KMS-11 (cell line): Measurements from ENCODE around the gene SNTG2.

ENCODE experiments used
- H2AFZ ChIP-seq: fragments of 200-600 bp; sonication (generic); 2 replicates; pipeline ENCODE4 v1.6.1; 2016; ENCODE audit warnings: antibody characterized with exemption, mixed run types, low read depth
- H3K27ac ChIP-seq: fragments of 200-600 bp; sonication (generic); 2 replicates; pipeline ENCODE4 v1.6.1; 2016; ENCODE audit warnings: mild to moderate bottlenecking, mixed run types
- H3K27me3 ChIP-seq: fragments of 200-600 bp; sonication (generic); 2 replicates; pipeline ENCODE4 v1.6.1; 2017; ENCODE audit warnings: mild to moderate bottlenecking, low read depth, mixed run types, moderate library complexity; ENCODE audit not compliant: insufficient read depth
- H3K36me3 ChIP-seq: fragments of 200-600 bp; sonication (generic); 2 replicates; pipeline ENCODE4 v1.6.1; 2017; ENCODE audit warnings: mild to moderate bottlenecking, mixed run types; ENCODE audit not compliant: insufficient read depth
- H3K4me1 ChIP-seq: fragments of 200-600 bp; sonication (generic); 2 replicates; pipeline ENCODE4 v1.6.1; 2016; ENCODE audit warnings: mild to moderate bottlenecking, low read depth, mixed run types; ENCODE audit not compliant: poor library complexity, severe bottlenecking
- H3K4me2 ChIP-seq: fragments of 200-600 bp; sonication (generic); 2 replicates; pipeline ENCODE4 v1.7.0; 2016; ENCODE audit warnings: mild to moderate bottlenecking, mixed run types
- H3K4me3 ChIP-seq: fragments of 200-600 bp; sonication (generic); IDR thresholded peaks from 2 replicates; pipeline ENCODE4 v1.6.1; 2017; ENCODE audit warnings: low read depth, low read length, mixed read lengths; ENCODE audit not compliant: insufficient read depth
- H3K79me2 ChIP-seq: fragments of 200-600 bp; sonication (generic); 2 replicates; pipeline ENCODE4 v1.6.1; 2016; ENCODE audit warnings: low read depth, mixed run types; ENCODE audit not compliant: insufficient read depth
- H3K9ac ChIP-seq: fragments of 200-600 bp; sonication (generic); 2 replicates; pipeline ENCODE4 v1.6.1; 2016; ENCODE audit warnings: mild to moderate bottlenecking, mixed run types
- H4K20me1 ChIP-seq: fragments of 200-600 bp; sonication (generic); 2 replicates; pipeline ENCODE4 v1.6.1; 2016; ENCODE audit warnings: mild to moderate bottlenecking, mixed run types; ENCODE audit not compliant: insufficient read depth
- CTCF ChIP-seq: fragments of 200-600 bp; sonication (generic); conservative IDR thresholded peaks from 2 replicates; pipeline ENCODE4 v1.6.1; 2017; ENCODE audit warnings: low read depth, mild to moderate bottlenecking, antibody characterized with exemption, low read length, moderate library complexity, mixed read lengths

The SNTG2 gene

DNA sequence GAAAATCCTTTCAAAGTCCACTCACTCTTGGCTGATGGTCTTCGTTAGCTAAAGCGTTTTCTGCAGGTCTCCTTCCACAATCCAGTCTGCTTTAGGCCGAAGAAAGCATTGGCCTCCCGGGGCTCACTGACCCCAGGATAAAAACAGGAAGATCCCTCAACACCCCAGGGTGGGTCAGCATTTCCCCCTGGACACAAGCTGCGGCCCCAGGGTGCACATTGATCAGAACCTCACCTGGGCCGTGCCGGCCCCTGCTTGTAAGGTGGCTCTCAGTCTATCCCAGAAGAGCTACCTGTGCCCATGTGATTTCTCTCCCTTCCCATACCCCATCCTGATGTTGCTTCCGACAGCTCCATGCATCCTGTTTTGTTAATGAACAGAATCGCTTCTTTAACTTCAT lies 349.6 kb downstream of the SNTG2 start:
- Histone ChIP-seq H3K36me3 (no peaks in the 10 kb centered on the region), H3K4me2 (no peak overlapping the region), H3K4me3 (no peak overlapping the region), H3K79me2 (no peaks in the 10 kb centered on the region), H3K27ac (no peak overlapping the region), H3K27me3 (no peaks in the 10 kb centered on the region), H4K20me1 (no peaks in the 10 kb centered on the region), H3K9ac (no peak overlapping the region), H2AFZ (no peak overlapping the region), H3K4me1 (no peaks in the 10 kb centered on the region)
- TF ChIP-seq CTCF: no peak

DNA sequence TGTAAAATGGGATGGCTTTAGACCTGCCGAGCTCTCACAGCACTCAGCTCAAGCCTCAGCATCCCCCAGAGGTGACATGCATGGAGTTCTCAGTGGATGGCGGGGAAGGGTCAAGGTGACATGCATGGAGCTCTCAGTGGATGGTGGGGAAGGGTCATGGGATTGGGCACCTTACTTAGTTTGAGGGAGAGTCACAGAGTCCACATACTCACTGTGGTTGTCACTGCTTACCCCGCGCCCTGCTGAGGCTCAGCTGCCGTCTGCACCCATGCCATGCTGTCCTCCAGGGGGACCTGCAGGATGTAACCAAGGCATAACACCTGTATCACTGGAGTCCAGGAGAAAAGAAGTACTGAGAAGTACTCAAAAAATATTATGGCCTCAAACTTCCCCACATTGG lies 350.4 kb downstream of the SNTG2 start:
- H4K20me1 ChIP-seq: no peaks in the 10 kb centered on the region
- no peak for TF ChIP-seq CTCF
- H3K79me2 ChIP-seq: no peaks in the 10 kb centered on the region
- H3K27me3 ChIP-seq: no peaks in the 10 kb centered on the region
- no peak overlapping the region for H3K4me3 ChIP-seq
- H3K4me1 ChIP-seq: no peaks in the 10 kb centered on the region
- H3K27ac ChIP-seq: no peak overlapping the region
- H3K4me2 ChIP-seq: no peak overlapping the region
- no peak overlapping the region for H3K9ac ChIP-seq
- H2AFZ ChIP-seq: no peak overlapping the region
- no peaks in the 10 kb centered on the region for H3K36me3 ChIP-seq

- Histone ChIP-seq H3K27ac (no peak overlapping the region), H3K4me1 (no peaks in the 10 kb centered on the region), H2AFZ (no peak overlapping the region), H3K4me2 (no peak overlapping the region), H3K9ac (no peak overlapping the region), H3K4me3 (no peak overlapping the region), H3K27me3 (no peaks in the 10 kb centered on the region), H3K36me3 (no peaks in the 10 kb centered on the region), H3K79me2 (no peaks in the 10 kb centered on the region), H4K20me1 (no peaks in the 10 kb centered on the region)
- TF ChIP-seq CTCF: no peak
Observed at GRCh38 chr2:1305342-1306013, 354.8 kb downstream of the SNTG2 start.

DNA sequence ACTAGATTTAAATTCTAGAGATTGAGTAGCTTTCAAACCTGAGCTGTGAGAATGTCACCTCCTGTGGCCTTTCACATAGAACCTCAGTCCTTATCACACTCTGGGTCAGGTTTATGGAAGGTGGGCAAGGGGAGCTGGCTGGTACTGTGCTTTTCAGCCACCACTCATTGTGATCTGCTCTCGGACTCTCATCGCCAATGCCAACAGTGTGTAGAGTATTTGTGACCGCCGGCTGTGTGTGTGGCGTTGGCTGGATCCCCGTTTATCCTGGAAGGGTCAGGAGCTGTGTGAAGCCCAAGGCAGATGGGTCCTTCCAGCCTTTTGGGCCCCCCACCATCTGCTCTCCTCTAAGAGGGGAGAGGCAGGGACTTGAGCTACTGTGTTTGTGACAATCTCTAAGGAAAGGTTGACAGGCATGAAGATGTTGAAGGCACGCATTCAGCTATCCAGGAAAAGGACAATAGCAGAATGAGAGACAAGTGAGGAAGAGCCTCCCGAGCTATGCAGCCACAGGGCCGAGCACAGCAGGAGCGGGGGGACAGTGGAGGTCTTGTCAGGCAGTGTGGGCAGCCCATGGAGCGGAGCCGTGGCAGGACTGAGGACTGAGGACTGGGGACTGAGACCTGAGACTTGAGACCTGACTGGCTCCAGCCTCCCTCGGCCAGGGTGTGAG lies 355.5 kb downstream of the SNTG2 start:
- TF ChIP-seq CTCF: no peak
- Histone ChIP-seq H2AFZ (no peak overlapping the region), H3K9ac (no peak overlapping the region), H3K27me3 (no peaks in the 10 kb centered on the region), H3K4me1 (no peaks in the 10 kb centered on the region), H3K4me2 (no peak overlapping the region), H3K27ac (no peak overlapping the region), H4K20me1 (no peaks in the 10 kb centered on the region), H3K79me2 (no peaks in the 10 kb centered on the region), H3K4me3 (no peak overlapping the region), H3K36me3 (no peaks in the 10 kb centered on the region)
